Measurements from ENCODE around the gene PIP5KL1.

The PIP5KL1 gene

DNA sequence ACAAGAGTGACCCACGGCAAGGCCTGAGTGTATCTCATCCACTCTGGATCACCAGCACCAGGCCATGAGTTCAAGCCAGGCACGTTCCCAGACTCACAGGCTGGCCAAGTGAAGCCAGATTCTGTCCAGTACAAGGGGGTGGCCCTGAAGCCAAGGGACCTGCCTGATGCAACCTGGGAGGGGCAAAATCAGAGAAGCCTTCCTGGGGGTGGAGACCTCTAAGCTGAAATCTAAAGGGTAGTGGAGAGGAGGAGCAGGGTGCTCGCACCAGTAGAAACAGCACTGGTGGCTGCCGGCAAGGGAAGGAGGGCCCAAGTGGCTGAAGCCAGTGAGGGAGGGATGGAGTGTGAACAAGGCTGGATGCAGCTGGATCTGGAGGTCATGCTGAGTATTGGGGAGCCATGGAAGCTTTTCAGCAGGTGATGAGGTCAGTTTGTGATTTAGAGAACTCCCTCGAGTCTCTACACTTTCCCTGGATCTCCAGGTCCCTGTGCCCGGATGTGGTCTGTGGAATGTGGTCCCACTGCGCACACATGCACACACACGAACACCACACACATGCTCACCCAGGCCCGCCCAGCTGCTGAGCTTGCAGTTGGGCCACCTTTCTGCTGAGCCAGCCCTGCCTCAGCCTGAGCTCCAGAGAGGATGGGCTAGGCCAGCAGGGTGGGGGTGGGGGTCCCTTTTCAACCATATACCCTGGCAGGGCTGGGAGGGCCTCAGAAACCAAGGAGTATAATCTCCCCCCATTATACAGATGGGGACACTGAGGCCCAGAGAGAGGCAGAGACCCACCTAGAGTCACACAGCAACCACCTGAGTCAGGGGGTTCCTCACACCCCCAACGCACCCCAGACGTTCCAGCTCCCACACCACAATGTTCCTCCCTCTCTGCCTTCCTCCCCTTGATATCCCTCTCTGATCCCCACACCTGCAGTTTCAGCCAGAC, 1.6 kb downstream of the PIP5KL1 start:
- Histone ChIP-seq H2BK120ac (ENCODE audit: low read depth, low read length) (no peak overlapping the region), H3K27me3 (ENCODE audit: control insufficient read depth in 1 of 2, insufficient read depth in 1 of 2, low read length in 2 of 2) (peaks cover 0 to 30% of the 10 kb centered on the region in 2 experiments), H3K79me1 (replicated peaks; ENCODE audit: low read length, poor library complexity, severe bottlenecking) (peaks cover 2% of the 10 kb centered on the region), H3K18ac (ENCODE audit: low read depth in 1 of 2, low read length in 2 of 2) (no peak overlapping the region), H3K4me2 (ENCODE audit: low read length, poor library complexity, severe bottlenecking) (no peak overlapping the region), H3K9me3 (ENCODE audit: control insufficient read depth, low read length) (no peaks in the 10 kb centered on the region), H3K27ac (ENCODE audit: low read length, poor library complexity, severe bottlenecking) (no peak overlapping the region), H3K23ac (ENCODE audit: low read length in 2 of 2) (no peak overlapping the region), H4K91ac (ENCODE audit: low read length) (no peak overlapping the region), H3K9ac (ENCODE audit: low read length) (no peak overlapping the region), H3K4ac (ENCODE audit: low read depth in 1 of 2, low read length in 2 of 2) (no peak overlapping the region), H4K8ac (ENCODE audit: low read length) (no peak overlapping the region), H2BK12ac (ENCODE audit: low read length in 2 of 2) (peak overlapping the region; percentile 21 to 75), H3K4me1 (ENCODE audit: control insufficient read depth, insufficient read depth, low read depth, low read length) (peaks cover 37% of the 10 kb centered on the region), H2BK15ac (ENCODE audit: low read depth, poor library complexity, severe bottlenecking) (peak overlapping the region; percentile 26), H3K14ac (ENCODE audit: low read length in 2 of 2) (no peak overlapping the region), H3K36me3 (ENCODE audit: control insufficient read depth in 1 of 2, insufficient read depth in 2 of 2, low read depth in 1 of 2, low read length in 2 of 2) (peaks cover 2 to 8% of the 10 kb centered on the region in 2 experiments), H2BK5ac (ENCODE audit: low read depth, low read length, poor library complexity, severe bottlenecking) (no peak overlapping the region), H2AFZ (ENCODE audit: low read depth, low read length) (no peak overlapping the region), H3K4me3 (ENCODE audit: insufficient read depth in 1 of 2, low read depth in 1 of 2, low read length in 2 of 2) (no peak overlapping the region), H2AK5ac (ENCODE audit: low read length, severe bottlenecking) (no peak overlapping the region)
- WGBS, result 83% methylated on average over 11 of the region's 11 CpGs
- no peak for DNase-seq

GRCh38 chr9:127927988-127928675, 2.4 kb downstream of the PIP5KL1 start:
- Histone ChIP-seq H3K23ac (ENCODE audit: low read length in 2 of 2) (no peak overlapping the region), H3K9me3 (ENCODE audit: control insufficient read depth, low read length) (no peaks in the 10 kb centered on the region), H2AK5ac (ENCODE audit: low read length, severe bottlenecking) (no peak overlapping the region), H3K14ac (ENCODE audit: low read length in 2 of 2) (no peak overlapping the region), H3K4ac (ENCODE audit: low read depth in 1 of 2, low read length in 2 of 2) (no peak overlapping the region), H4K91ac (ENCODE audit: low read length) (no peak overlapping the region), H3K4me3 (ENCODE audit: insufficient read depth in 1 of 2, low read depth in 1 of 2, low read length in 2 of 2) (no peak overlapping the region), H2AFZ (ENCODE audit: low read depth, low read length) (no peak overlapping the region), H3K4me2 (ENCODE audit: low read length, poor library complexity, severe bottlenecking) (no peak overlapping the region), H3K79me1 (replicated peaks; ENCODE audit: low read length, poor library complexity, severe bottlenecking) (peaks cover 2% of the 10 kb centered on the region), H2BK5ac (ENCODE audit: low read depth, low read length, poor library complexity, severe bottlenecking) (no peak overlapping the region), H3K4me1 (ENCODE audit: control insufficient read depth, insufficient read depth, low read depth, low read length) (peaks cover 41% of the 10 kb centered on the region), H3K36me3 (ENCODE audit: control insufficient read depth in 1 of 2, insufficient read depth in 2 of 2, low read depth in 1 of 2, low read length in 2 of 2) (peaks cover 2 to 7% of the 10 kb centered on the region in 2 experiments), H2BK15ac (ENCODE audit: low read depth, poor library complexity, severe bottlenecking) (peak overlapping the region; percentile 15), H3K18ac (ENCODE audit: low read depth in 1 of 2, low read length in 2 of 2) (no peak overlapping the region), H3K9ac (ENCODE audit: low read length) (no peak overlapping the region), H2BK12ac (ENCODE audit: low read length in 2 of 2) (no peak overlapping the region), H3K27ac (ENCODE audit: low read length, poor library complexity, severe bottlenecking) (no peak overlapping the region), H4K8ac (ENCODE audit: low read length) (no peak overlapping the region), H2BK120ac (ENCODE audit: low read depth, low read length) (no peak overlapping the region), H3K27me3 (ENCODE audit: control insufficient read depth in 1 of 2, insufficient read depth in 1 of 2, low read length in 2 of 2) (peaks cover 0 to 30% of the 10 kb centered on the region in 2 experiments)
- no peak for DNase-seq
- WGBS, result 20% methylated on average over 24 of the region's 24 CpGs

DNA sequence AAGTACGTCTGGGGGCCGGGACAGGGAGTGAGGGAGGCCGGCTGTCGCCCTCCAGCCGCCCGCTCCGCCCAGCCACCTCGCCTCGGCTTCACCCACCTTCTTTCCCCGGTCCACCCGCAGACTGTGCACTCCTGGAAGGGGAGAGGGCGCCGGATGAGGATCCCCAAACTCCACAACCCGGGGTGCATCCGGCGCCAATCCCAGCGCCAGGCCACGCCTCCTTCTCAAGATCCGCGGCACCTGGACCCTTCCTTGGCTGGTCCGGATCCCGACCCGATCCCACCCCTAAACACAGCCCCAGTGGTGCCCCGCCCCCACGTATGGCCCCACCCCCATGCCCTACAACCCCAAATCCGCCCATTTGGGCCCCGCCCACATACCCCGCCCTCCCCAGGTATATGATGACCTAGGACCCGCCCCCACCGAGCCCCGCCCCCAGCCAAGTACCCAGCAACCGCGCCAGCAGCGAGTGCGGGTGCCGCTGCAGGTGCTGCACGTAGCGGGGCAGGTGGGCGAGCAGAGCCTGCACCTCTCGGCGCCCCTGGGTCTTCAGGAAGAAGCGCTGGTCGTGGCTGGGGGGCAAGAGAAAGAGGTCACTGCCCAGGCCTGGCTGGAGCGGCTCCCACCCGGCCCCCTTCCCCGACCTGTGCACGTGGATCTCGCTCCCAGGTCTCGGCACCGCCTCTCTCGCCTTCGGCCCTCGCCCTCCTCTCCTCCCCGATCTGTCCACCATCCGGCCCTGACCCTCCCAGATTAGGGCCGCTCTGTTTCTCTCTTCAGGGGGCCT, 3.2 kb downstream of the PIP5KL1 start:
- Histone ChIP-seq H3K36me3 (ENCODE audit: control insufficient read depth in 1 of 2, insufficient read depth in 2 of 2, low read depth in 1 of 2, low read length in 2 of 2) (peaks cover 2 to 4% of the 10 kb centered on the region in 2 experiments), H3K9ac (ENCODE audit: low read length) (peak overlapping the region; percentile 71), H4K8ac (ENCODE audit: low read length) (no peak overlapping the region), H2BK12ac (ENCODE audit: low read length in 2 of 2) (peak overlapping the region in 1 of 2 experiments; percentile 57), H2AFZ (ENCODE audit: low read depth, low read length) (peak overlapping the region; percentile 47), H2BK5ac (ENCODE audit: low read depth, low read length, poor library complexity, severe bottlenecking) (no peak overlapping the region), H3K4me3 (ENCODE audit: insufficient read depth in 1 of 2, low read depth in 1 of 2, low read length in 2 of 2) (peak overlapping the region; percentile 41 to 72), H3K27me3 (ENCODE audit: control insufficient read depth in 1 of 2, insufficient read depth in 1 of 2, low read length in 2 of 2) (peaks cover 0 to 30% of the 10 kb centered on the region in 2 experiments), H3K14ac (ENCODE audit: low read length in 2 of 2) (no peak overlapping the region), H2BK120ac (ENCODE audit: low read depth, low read length) (no peak overlapping the region), H2AK5ac (ENCODE audit: low read length, severe bottlenecking) (no peak overlapping the region), H3K23ac (ENCODE audit: low read length in 2 of 2) (peak overlapping the region in 1 of 2 experiments; percentile 27), H2BK15ac (ENCODE audit: low read depth, poor library complexity, severe bottlenecking) (peak overlapping the region; percentile 15), H3K4me2 (ENCODE audit: low read length, poor library complexity, severe bottlenecking) (peak overlapping the region; percentile 81), H3K27ac (ENCODE audit: low read length, poor library complexity, severe bottlenecking) (no peak overlapping the region), H3K9me3 (ENCODE audit: control insufficient read depth, low read length) (no peaks in the 10 kb centered on the region), H3K79me1 (replicated peaks; ENCODE audit: low read length, poor library complexity, severe bottlenecking) (no peaks in the 10 kb centered on the region), H3K18ac (ENCODE audit: low read depth in 1 of 2, low read length in 2 of 2) (peak overlapping the region in 1 of 2 experiments; percentile 48), H4K91ac (ENCODE audit: low read length) (no peak overlapping the region), H3K4me1 (ENCODE audit: control insufficient read depth, insufficient read depth, low read depth, low read length) (peaks cover 38% of the 10 kb centered on the region), H3K4ac (ENCODE audit: low read depth in 1 of 2, low read length in 2 of 2) (no peak overlapping the region)
- WGBS, result 9% methylated on average over 19 of the region's 56 CpGs
- DNase-seq, result no peak
